Activated CD4-positive, alpha-beta T cell treated with anti-CD3 and anti-CD28 coated beads, Interleukin-10, Interleukin-2, amounts not matched to agents 100 ng/mL and 50 ng/mL, durations not matched to agents 16 hours and 8 hours (primary cell): ENCODE results near the gene AMPD1.

Source experiments
- DNase-seq: peaks from one replicate; pipeline ENCODE4 v3.0.0-alpha.2; 2020

The AMPD1 gene

DNA sequence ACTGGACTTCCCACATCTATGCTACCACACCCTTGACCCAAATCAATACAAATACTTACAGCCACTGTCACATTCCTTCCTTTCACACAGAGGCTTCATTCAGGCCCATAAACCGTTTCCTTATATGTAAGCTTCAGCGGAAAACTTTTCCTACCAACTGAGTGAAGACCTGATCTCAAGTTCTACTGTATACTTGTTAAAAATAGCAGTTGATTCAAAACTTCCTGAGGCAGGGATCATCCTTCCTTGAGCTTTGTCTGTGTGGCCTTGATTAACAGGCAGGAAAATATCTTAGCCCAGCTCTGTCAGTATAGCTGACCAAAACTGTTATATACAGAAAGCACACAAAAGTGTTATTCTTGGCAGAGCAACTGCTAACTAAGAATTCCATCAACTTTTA is 68.2 kb downstream of the AMPD1 start:
- no peak for DNase-seq

DNA sequence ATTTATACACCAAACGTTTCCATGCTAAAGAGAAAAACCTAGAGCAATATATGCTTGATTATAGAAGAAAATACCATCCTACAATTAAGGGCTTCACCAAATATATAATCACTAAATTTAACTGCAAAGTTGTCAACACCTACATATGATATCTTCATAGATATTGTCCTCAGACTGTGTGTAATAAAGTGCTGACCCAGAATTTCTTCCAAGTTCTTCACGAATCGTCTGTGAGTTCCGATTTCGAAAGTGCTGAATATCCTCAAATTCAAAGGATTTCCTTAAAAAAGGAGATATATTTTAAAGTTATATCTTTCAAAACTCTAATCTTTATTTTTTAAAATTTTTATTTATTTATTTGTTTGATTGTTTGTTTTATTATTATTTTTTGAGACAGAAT is 72.0 kb downstream of the AMPD1 start:
- DNase-seq = no peak
